Measurements from ENCODE around the gene PPIF.

Gene PPIF

GRCh38 chr10:79322616-79323543 is 24.4 kb upstream of the PPIF start:
- no peak overlapping the region for H3K27ac ChIP-seq (ENCODE audit: low read depth, low read length, severe bottlenecking)
- WGBS, 2 experiments (ENCODE audit: insufficient coverage in 2 of 2), result 92 to 98% methylated on average over 15 of the region's 15 CpGs
- no peak overlapping the region for H3K4me3 ChIP-seq (ENCODE audit: extremely low read depth, insufficient read depth, low read length, poor library complexity, severe bottlenecking)
- peaks cover 6% of the 10 kb centered on the region for H3K9me3 ChIP-seq (ENCODE audit: control insufficient read depth, low read length)
- H3K4me1 ChIP-seq (ENCODE audit: control insufficient read depth, insufficient read depth, low read length, poor library complexity, severe bottlenecking), result peaks cover 8% of the 10 kb centered on the region
- no peaks in the 10 kb centered on the region for H3K36me3 ChIP-seq (ENCODE audit: control insufficient read depth, insufficient read depth, low read length)

DNA sequence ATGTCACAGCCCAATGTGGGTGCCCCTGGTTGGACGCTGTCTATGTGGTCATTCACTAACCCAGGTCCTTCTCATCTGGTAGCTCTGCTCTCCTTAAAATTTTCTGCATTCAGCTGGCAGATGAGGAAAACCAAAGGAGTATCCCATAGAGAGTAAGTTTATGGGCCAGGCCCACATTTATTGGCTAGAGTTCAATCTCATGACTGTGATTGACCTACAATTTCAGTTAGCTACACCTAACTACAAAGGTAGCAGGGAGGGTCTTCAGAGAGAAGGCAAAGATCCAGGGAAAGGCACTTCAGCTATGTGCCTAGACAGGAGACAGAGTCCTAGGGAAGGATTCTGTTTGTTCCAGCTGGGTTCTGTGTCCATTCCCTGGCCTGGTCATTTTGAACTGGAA is 23.7 kb upstream of the PPIF start:
- 88 to 100% methylated on average over 1 of the region's 1 CpG for WGBS, 2 experiments (ENCODE audit: insufficient coverage in 2 of 2)
- Histone ChIP-seq H3K27ac (ENCODE audit: low read depth, low read length, severe bottlenecking) (no peak overlapping the region), H3K4me1 (ENCODE audit: control insufficient read depth, insufficient read depth, low read length, poor library complexity, severe bottlenecking) (peaks cover under 1% of the 10 kb centered on the region), H3K36me3 (ENCODE audit: control insufficient read depth, insufficient read depth, low read length) (no peaks in the 10 kb centered on the region), H3K9me3 (ENCODE audit: control insufficient read depth, low read length) (peaks cover 6% of the 10 kb centered on the region), H3K4me3 (ENCODE audit: extremely low read depth, insufficient read depth, low read length, poor library complexity, severe bottlenecking) (no peak overlapping the region)

DNA sequence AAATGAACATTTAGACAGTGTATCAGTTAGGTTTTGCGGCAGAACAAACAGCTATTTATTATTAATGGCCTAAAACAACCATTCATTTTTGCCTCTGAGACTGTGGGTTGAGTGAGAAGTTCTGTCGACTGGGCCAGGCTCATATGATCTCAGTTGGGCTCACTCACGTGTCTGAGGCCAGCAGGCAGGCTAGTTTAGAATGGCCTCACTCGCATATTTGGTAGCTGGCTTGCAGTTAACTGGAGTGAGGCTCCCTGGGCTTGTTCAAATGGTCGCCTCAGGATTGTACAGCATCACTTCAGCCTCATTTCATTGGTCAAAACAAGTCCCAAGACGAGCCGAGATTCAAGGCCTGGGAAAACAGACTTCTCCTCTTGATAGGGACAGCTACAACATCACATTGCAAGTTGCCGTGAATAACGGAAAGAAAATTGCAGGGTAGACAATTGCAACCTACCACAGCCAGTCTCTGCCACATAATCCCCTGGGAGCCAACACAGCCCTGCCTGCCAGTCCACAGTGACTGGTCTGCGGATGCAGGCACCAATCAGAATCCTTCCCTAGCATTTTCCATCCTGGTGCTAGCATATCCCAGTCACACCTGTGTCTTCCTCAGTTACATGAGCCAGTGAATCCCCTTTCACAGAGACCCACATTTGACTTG is 23.1 kb upstream of the PPIF start:
- no peak overlapping the region for H3K4me3 ChIP-seq (ENCODE audit: extremely low read depth, insufficient read depth, low read length, poor library complexity, severe bottlenecking)
- no peak overlapping the region for H3K27ac ChIP-seq (ENCODE audit: low read depth, low read length, severe bottlenecking)
- H3K4me1 ChIP-seq (ENCODE audit: control insufficient read depth, insufficient read depth, low read length, poor library complexity, severe bottlenecking), result no peaks in the 10 kb centered on the region
- no peaks in the 10 kb centered on the region for H3K36me3 ChIP-seq (ENCODE audit: control insufficient read depth, insufficient read depth, low read length)
- WGBS, 2 experiments (ENCODE audit: insufficient coverage in 2 of 2), result 84 to 91% methylated on average over 9 to 10 of the region's 10 CpGs
- peaks cover 3% of the 10 kb centered on the region for H3K9me3 ChIP-seq (ENCODE audit: control insufficient read depth, low read length)

- Histone ChIP-seq H3K9me3 (ENCODE audit: control insufficient read depth, low read length) (no peaks in the 10 kb centered on the region), H3K36me3 (ENCODE audit: control insufficient read depth, insufficient read depth, low read length) (no peaks in the 10 kb centered on the region), H3K27ac (ENCODE audit: low read depth, low read length, severe bottlenecking) (no peak overlapping the region), H3K4me3 (ENCODE audit: extremely low read depth, insufficient read depth, low read length, poor library complexity, severe bottlenecking) (no peak overlapping the region), H3K4me1 (ENCODE audit: control insufficient read depth, insufficient read depth, low read length, poor library complexity, severe bottlenecking) (no peaks in the 10 kb centered on the region)
- 79 to 84% methylated on average over 2 of the region's 3 CpGs for WGBS, 2 experiments (ENCODE audit: insufficient coverage in 2 of 2)
These were observed 20.7 kb upstream of the PPIF start for GRCh38 chr10:79326361-79327089.

DNA sequence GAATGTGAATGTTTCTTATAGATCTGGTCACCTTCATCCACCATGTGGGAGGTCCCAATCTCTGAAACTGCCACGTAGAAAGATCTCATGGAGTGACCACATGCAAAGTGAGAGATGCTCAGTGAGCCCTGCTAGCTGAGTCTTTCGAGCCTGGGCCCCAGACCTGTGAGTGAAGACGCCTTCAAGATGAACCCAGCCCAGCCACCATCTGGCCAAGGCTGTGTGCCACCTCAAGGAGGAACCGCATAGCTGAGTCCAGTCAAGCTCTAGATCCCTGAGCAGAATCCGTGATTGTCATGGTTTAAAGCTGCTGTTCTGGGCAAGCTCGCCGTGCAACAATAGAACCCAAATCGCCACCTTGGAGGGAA is 20.2 kb upstream of the PPIF start:
- H3K9me3 ChIP-seq (ENCODE audit: control insufficient read depth, low read length), result no peaks in the 10 kb centered on the region
- no peaks in the 10 kb centered on the region for H3K36me3 ChIP-seq (ENCODE audit: control insufficient read depth, insufficient read depth, low read length)
- H3K4me3 ChIP-seq (ENCODE audit: extremely low read depth, insufficient read depth, low read length, poor library complexity, severe bottlenecking), result no peak overlapping the region
- no peaks in the 10 kb centered on the region for H3K4me1 ChIP-seq (ENCODE audit: control insufficient read depth, insufficient read depth, low read length, poor library complexity, severe bottlenecking)
- 92 to 95% methylated on average over 7 to 8 of the region's 8 CpGs for WGBS, 2 experiments (ENCODE audit: insufficient coverage in 2 of 2)
- H3K27ac ChIP-seq (ENCODE audit: low read depth, low read length, severe bottlenecking), result no peak overlapping the region

DNA sequence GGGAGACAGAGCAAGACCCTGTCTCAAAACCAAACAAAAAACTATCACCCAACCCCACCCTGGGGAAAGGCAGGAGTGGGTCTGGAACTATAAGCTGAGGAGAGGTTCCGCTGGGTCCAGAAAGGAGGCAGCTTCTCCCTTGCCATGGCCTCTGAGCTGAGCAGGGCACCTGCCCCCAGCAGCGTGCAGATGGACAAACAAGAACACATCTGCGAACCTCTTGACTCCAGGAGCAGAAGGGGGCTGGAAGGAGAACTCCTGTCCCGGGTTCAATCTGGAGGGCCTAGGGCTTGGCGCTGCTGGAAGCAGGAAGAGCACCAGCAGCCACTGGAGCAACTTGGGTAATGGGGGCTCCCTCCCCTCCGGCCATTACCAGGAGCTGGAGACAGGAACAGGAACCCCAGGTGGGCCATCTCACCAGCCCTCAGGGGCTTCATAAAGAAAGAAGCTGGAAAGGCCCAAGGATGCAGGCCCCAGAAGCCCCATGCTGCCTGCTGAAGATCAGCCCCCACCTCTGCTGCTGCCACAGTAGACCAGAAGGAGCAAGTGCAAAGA is 19.0 kb upstream of the PPIF start:
- Histone ChIP-seq H3K27ac (ENCODE audit: low read depth, low read length, severe bottlenecking) (no peak overlapping the region), H3K4me3 (ENCODE audit: extremely low read depth, insufficient read depth, low read length, poor library complexity, severe bottlenecking) (no peak overlapping the region), H3K4me1 (ENCODE audit: control insufficient read depth, insufficient read depth, low read length, poor library complexity, severe bottlenecking) (no peaks in the 10 kb centered on the region), H3K9me3 (ENCODE audit: control insufficient read depth, low read length) (no peaks in the 10 kb centered on the region), H3K36me3 (ENCODE audit: control insufficient read depth, insufficient read depth, low read length) (no peaks in the 10 kb centered on the region)
- 90 to 94% methylated on average over 6 of the region's 6 CpGs for WGBS, 2 experiments (ENCODE audit: insufficient coverage in 2 of 2)

DNA sequence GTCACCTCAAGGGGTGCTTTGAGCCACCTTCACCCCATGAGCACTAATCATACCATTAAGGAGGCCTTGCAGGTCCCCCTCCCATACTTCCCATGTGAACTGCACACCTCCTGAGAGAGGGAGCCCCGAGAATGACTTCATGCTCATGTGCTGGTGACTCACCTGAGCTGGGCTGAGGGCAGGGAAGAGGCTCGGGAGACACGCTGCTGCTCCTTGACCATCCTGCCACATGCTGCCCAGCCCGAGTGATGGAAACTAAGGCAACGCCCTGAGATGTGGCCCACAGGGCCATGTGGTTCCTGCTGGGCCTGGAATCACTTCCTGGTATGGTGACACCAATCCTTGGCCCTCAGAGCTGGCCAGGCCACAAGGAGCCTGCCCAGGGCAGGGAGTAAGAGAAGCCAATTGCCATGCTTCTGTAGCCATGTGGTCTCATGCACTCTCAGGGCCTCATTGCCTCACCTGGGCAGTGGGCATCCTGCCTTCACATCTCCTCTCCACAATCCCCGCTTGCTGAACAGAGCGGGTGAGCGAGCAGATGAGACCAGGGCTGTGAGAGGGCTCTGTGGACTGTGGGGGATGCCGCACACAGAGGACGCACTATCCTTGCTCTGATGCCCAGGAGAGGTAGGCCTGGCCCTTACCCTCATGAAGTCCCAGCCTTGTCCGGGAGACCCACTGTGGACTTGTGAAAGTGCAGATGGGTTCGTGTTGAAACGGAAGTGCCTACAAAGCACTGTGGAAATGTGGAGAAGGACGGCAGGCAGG is 18.3 kb upstream of the PPIF start:
- Histone ChIP-seq H3K36me3 (ENCODE audit: control insufficient read depth, insufficient read depth, low read length) (no peaks in the 10 kb centered on the region), H3K4me1 (ENCODE audit: control insufficient read depth, insufficient read depth, low read length, poor library complexity, severe bottlenecking) (no peaks in the 10 kb centered on the region), H3K4me3 (ENCODE audit: extremely low read depth, insufficient read depth, low read length, poor library complexity, severe bottlenecking) (no peak overlapping the region), H3K27ac (ENCODE audit: low read depth, low read length, severe bottlenecking) (no peak overlapping the region), H3K9me3 (ENCODE audit: control insufficient read depth, low read length) (no peaks in the 10 kb centered on the region)
- WGBS, 2 experiments (ENCODE audit: insufficient coverage in 2 of 2), result 89 to 93% methylated on average over 13 to 14 of the region's 14 CpGs

DNA sequence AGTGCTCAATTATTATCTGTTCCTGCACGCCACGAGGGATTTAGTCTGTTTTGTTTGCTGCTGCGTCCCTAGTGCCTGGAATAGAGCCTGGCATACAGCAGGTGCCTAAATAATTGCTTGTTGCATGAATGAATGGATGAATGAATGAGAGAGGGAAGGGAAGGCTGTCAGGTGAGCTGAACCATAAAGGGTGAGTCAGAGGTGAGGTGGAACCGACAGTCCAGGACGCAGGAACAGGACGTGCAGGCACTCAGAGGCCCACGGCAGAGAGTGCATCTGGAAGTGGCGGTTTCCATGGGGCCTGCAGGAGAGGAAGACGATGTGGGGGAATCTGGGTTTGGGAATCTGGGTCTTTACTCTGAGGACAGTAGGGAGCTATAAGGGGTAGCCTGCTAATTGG is 17.7 kb upstream of the PPIF start:
- no peak overlapping the region for H3K27ac ChIP-seq (ENCODE audit: low read depth, low read length, severe bottlenecking)
- no peaks in the 10 kb centered on the region for H3K4me1 ChIP-seq (ENCODE audit: control insufficient read depth, insufficient read depth, low read length, poor library complexity, severe bottlenecking)
- 93% methylated on average over 8 to 9 of the region's 9 CpGs for WGBS, 2 experiments (ENCODE audit: insufficient coverage in 2 of 2)
- no peaks in the 10 kb centered on the region for H3K36me3 ChIP-seq (ENCODE audit: control insufficient read depth, insufficient read depth, low read length)
- H3K9me3 ChIP-seq (ENCODE audit: control insufficient read depth, low read length), result no peaks in the 10 kb centered on the region
- no peak overlapping the region for H3K4me3 ChIP-seq (ENCODE audit: extremely low read depth, insufficient read depth, low read length, poor library complexity, severe bottlenecking)

- H3K36me3 ChIP-seq (ENCODE audit: control insufficient read depth, insufficient read depth, low read length), result no peaks in the 10 kb centered on the region
- no peak overlapping the region for H3K4me3 ChIP-seq (ENCODE audit: extremely low read depth, insufficient read depth, low read length, poor library complexity, severe bottlenecking)
- H3K9me3 ChIP-seq (ENCODE audit: control insufficient read depth, low read length), result no peaks in the 10 kb centered on the region
- 82 to 94% methylated on average over 4 to 5 of the region's 5 CpGs for WGBS, 2 experiments (ENCODE audit: insufficient coverage in 2 of 2)
- no peak overlapping the region for H3K27ac ChIP-seq (ENCODE audit: low read depth, low read length, severe bottlenecking)
- H3K4me1 ChIP-seq (ENCODE audit: control insufficient read depth, insufficient read depth, low read length, poor library complexity, severe bottlenecking), result no peaks in the 10 kb centered on the region
These were observed 16.0 kb upstream of the PPIF start for GRCh38 chr10:79331226-79331625.

DNA sequence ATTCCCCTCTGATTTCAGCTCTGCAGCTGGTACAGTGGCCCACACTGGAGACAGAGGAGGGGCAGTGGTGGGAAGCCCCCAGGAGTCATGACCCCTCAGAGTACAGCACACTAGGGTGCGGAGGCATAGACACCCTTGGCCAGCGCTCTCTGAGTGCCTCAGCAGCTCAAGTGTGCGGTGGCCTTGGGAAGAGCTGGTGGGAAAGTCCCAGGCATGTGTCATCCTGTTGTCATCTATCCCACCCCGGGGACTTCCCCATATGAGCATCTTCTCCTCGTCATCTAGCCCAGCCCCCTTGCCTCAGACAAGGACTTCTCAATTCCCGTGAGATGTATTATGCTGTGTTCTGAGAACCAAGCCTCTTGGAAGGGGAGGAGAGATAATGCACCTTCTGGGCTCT is 15.6 kb upstream of the PPIF start:
- Histone ChIP-seq H3K4me1 (ENCODE audit: control insufficient read depth, insufficient read depth, low read length, poor library complexity, severe bottlenecking) (no peaks in the 10 kb centered on the region), H3K27ac (ENCODE audit: low read depth, low read length, severe bottlenecking) (no peak overlapping the region), H3K4me3 (ENCODE audit: extremely low read depth, insufficient read depth, low read length, poor library complexity, severe bottlenecking) (no peak overlapping the region), H3K36me3 (ENCODE audit: control insufficient read depth, insufficient read depth, low read length) (no peaks in the 10 kb centered on the region), H3K9me3 (ENCODE audit: control insufficient read depth, low read length) (no peaks in the 10 kb centered on the region)
- 95 to 96% methylated on average over 3 of the region's 6 CpGs for WGBS, 2 experiments (ENCODE audit: insufficient coverage in 2 of 2)
